ENCODE measurements around the gene VKORC1. TPM values are rescaled to one million over a fixed set of nuclear protein-coding genes. Genes with fewer than 3 reads are reported as not detected.

The VKORC1 gene
- total RNA-seq, 4 donors from 2014 or later, result 93.6 to 119 (median 107) TPM

- ATAC-seq, result no peak
- TF ChIP-seq CTCF (IDR thresholded peaks at IDR 0.05) (no peak), POLR2A (IDR thresholded peaks at IDR 0.05) (no peak), EP300 (IDR thresholded peaks at IDR 0.05) (no peak), POLR2AphosphoS5 (IDR thresholded peaks at IDR 0.05) (no peak)
- no peak overlapping the region for H3K27ac ChIP-seq
- peaks cover 0 to 30% (median 3%) of the 10 kb centered on the region in 3 donors for H3K4me1 ChIP-seq
- WGBS, 2 donors (ENCODE audit: low coverage in 1 of 2), result 100% methylated on average over 1 to 4 of the region's 13 CpGs
- no peak overlapping the region for H3K4me3 ChIP-seq
- H3K27me3 ChIP-seq, result no peaks in the 10 kb centered on the region
- H3K36me3 ChIP-seq, result peaks cover 0 to 100% of the 10 kb centered on the region in 2 donors
- no peaks in the 10 kb centered on the region for H3K9me3 ChIP-seq
These were observed 13.7 kb downstream of the VKORC1 start for GRCh38 chr16:31080756-31081419.

- no peak for ATAC-seq
- Histone ChIP-seq H3K9me3 (no peaks in the 10 kb centered on the region), H3K4me1 (peaks cover 0 to 37% (median 7%) of the 10 kb centered on the region in 3 donors), H3K27me3 (no peaks in the 10 kb centered on the region), H3K36me3 (peaks cover 0 to 92% of the 10 kb centered on the region in 2 donors), H3K27ac (no peak overlapping the region), H3K4me3 (no peak overlapping the region)
- TF ChIP-seq CTCF (IDR thresholded peaks at IDR 0.05) (no peak), EP300 (IDR thresholded peaks at IDR 0.05) (no peak), POLR2AphosphoS5 (IDR thresholded peaks at IDR 0.05) (no peak), POLR2A (IDR thresholded peaks at IDR 0.05) (no peak)
- 92% methylated on average over 4 of the region's 40 CpGs; no CpG with 5 or more reads in 1 of the 2 donors for WGBS, 2 donors (ENCODE audit: low coverage in 1 of 2)
These were observed 14.5 kb downstream of the VKORC1 start for GRCh38 chr16:31080035-31080629.

- H3K27me3 ChIP-seq, result no peaks in the 10 kb centered on the region
- 89 to 100% methylated on average over 3 to 6 of the region's 13 CpGs for WGBS, 2 donors (ENCODE audit: low coverage in 1 of 2)
- H3K4me1 ChIP-seq, result peaks cover 0 to 43% (median 10%) of the 10 kb centered on the region in 3 donors
- no peak for ATAC-seq
- no peak overlapping the region for H3K4me3 ChIP-seq
- TF ChIP-seq POLR2A (IDR thresholded peaks at IDR 0.05) (no peak), EP300 (IDR thresholded peaks at IDR 0.05) (no peak), POLR2AphosphoS5 (IDR thresholded peaks at IDR 0.05) (no peak), CTCF (IDR thresholded peaks at IDR 0.05) (no peak)
- H3K27ac ChIP-seq, result no peak overlapping the region
- H3K36me3 ChIP-seq, result peaks cover 0 to 85% of the 10 kb centered on the region in 2 donors
- no peaks in the 10 kb centered on the region for H3K9me3 ChIP-seq
These were observed 15.2 kb downstream of the VKORC1 start for GRCh38 chr16:31079342-31079944.

GRCh38 chr16:31078597-31079341 lies 15.8 kb downstream of the VKORC1 start:
- TF ChIP-seq POLR2AphosphoS5 (IDR thresholded peaks at IDR 0.05) (no peak), EP300 (IDR thresholded peaks at IDR 0.05) (no peak), POLR2A (IDR thresholded peaks at IDR 0.05) (no peak), CTCF (IDR thresholded peaks at IDR 0.05) (no peak)
- H3K4me3 ChIP-seq, result no peak overlapping the region
- ATAC-seq, result no peak
- no peak overlapping the region for H3K27ac ChIP-seq
- H3K9me3 ChIP-seq, result no peaks in the 10 kb centered on the region
- no peaks in the 10 kb centered on the region for H3K27me3 ChIP-seq
- H3K36me3 ChIP-seq, result peaks cover 0 to 79% of the 10 kb centered on the region in 2 donors
- peaks cover 0 to 43% (median 10%) of the 10 kb centered on the region in 3 donors for H3K4me1 ChIP-seq
- 80 to 85% methylated on average over 3 to 4 of the region's 15 CpGs for WGBS, 2 donors (ENCODE audit: low coverage in 1 of 2)
